H9 (cell line): ENCODE measurements around the gene PDLIM3. TPM values are rescaled to one million over a fixed set of nuclear protein-coding genes. Genes with fewer than 3 reads are reported as not detected.

Experiments
- DNase-seq: peaks from one replicate; pipeline ENCODE4 v3.0.0-alpha.2; 2017
- H2AFZ ChIP-seq: one replicate; pipeline ENCODE4 v1.6.1; 2013; ENCODE audit warnings: mild to moderate bottlenecking, low read length, control low read depth, moderate library complexity
- H2AK5ac ChIP-seq: 2 replicates; pipeline ENCODE4 v1.6.1; 2013; ENCODE audit warnings: low read length, control low read depth, mixed read lengths; ENCODE audit not compliant: insufficient read length
- H2BK120ac ChIP-seq: one replicate; pipeline ENCODE4 v1.6.1; 2013; ENCODE audit warnings: low read depth, mild to moderate bottlenecking, low read length, control low read depth, inconsistent platforms; ENCODE audit not compliant: poor library complexity, severe bottlenecking
- H2BK12ac ChIP-seq: 2 replicates; pipeline ENCODE4 v1.6.1; 2013; ENCODE audit warnings: low read length, control low read depth, mixed read lengths, low read depth; ENCODE audit not compliant: insufficient read length
- H2BK15ac ChIP-seq: 2 replicates; pipeline ENCODE4 v1.6.1; 2013; ENCODE audit warnings: low read depth, low read length, control low read depth
- H2BK20ac ChIP-seq: one replicate; pipeline ENCODE4 v1.6.1; 2013; ENCODE audit warnings: low read depth, mild to moderate bottlenecking, low read length, control low read depth, inconsistent platforms; ENCODE audit not compliant: poor library complexity, severe bottlenecking
- H2BK5ac ChIP-seq: 2 replicates; pipeline ENCODE4 v1.6.1; 2013; ENCODE audit warnings: low read length, control low read depth, mixed read lengths; ENCODE audit not compliant: insufficient read length
- H3K14ac ChIP-seq: 2 replicates; pipeline ENCODE4 v1.6.1; 2013; ENCODE audit warnings: low read length, control low read depth; ENCODE audit not compliant: insufficient read depth
- H3K18ac ChIP-seq: 2 replicates; pipeline ENCODE4 v1.6.1; 2013; ENCODE audit warnings: low read depth, mild to moderate bottlenecking, mixed read lengths, low read length, control low read depth; ENCODE audit not compliant: insufficient read length
- H3K23ac ChIP-seq: 2 replicates; pipeline ENCODE4 v1.6.1; 2013; ENCODE audit warnings: low read length, control low read depth, mixed read lengths, low read depth; ENCODE audit not compliant: insufficient read length
- H3K23me2 ChIP-seq: 2 replicates; pipeline ENCODE4 v1.6.1; 2013; ENCODE audit warnings: low read depth, mild to moderate bottlenecking, mixed read lengths, low read length, control low read depth; ENCODE audit not compliant: insufficient read length, poor library complexity, severe bottlenecking
- H3K27ac ChIP-seq: 2 replicates; pipeline ENCODE4 v1.5.1; 2013; ENCODE audit warnings: low read length, control low read depth, mixed read lengths, low read depth; ENCODE audit not compliant: insufficient read length
- H3K27me3 ChIP-seq: 2 replicates; pipeline ENCODE4 v1.6.1; 2013; ENCODE audit warnings: low read length, control low read depth, inconsistent platforms; ENCODE audit not compliant: insufficient read depth
- H3K4ac ChIP-seq: 2 replicates; pipeline ENCODE4 v1.6.1; 2013; ENCODE audit warnings: low read depth, mild to moderate bottlenecking, control low read depth, inconsistent platforms, low read length, moderate library complexity
- H3K4me1 ChIP-seq: 2 replicates; pipeline ENCODE4 v1.6.1; 2013; ENCODE audit warnings: low read length, control low read depth, inconsistent platforms; ENCODE audit not compliant: insufficient read depth
- H3K4me2 ChIP-seq: 2 replicates; pipeline ENCODE4 v1.6.1; 2013; ENCODE audit warnings: low read length, control low read depth, mixed read lengths; ENCODE audit not compliant: insufficient read length, insufficient read depth
- H3K56ac ChIP-seq: 2 replicates; pipeline ENCODE4 v1.6.1; 2013; ENCODE audit warnings: low read depth, mild to moderate bottlenecking, mixed read lengths, low read length, control low read depth; ENCODE audit not compliant: insufficient read length
- H3K79me1 ChIP-seq: 2 replicates; pipeline ENCODE4 v1.6.1; 2013; ENCODE audit warnings: low read depth, mild to moderate bottlenecking, moderate library complexity, low read length, control low read depth, inconsistent platforms; ENCODE audit not compliant: insufficient read depth, poor library complexity, severe bottlenecking
- H3K79me2 ChIP-seq: 2 replicates; pipeline ENCODE4 v1.6.1; 2013; ENCODE audit warnings: low read length, control low read depth, inconsistent platforms; ENCODE audit not compliant: insufficient read depth
- H3K9ac ChIP-seq: 2 replicates; pipeline ENCODE4 v1.6.1; 2013; ENCODE audit warnings: low read length, control low read depth, mixed read lengths; ENCODE audit not compliant: insufficient read length; ENCODE audit errors: extremely low read depth
- H3K9me3 ChIP-seq: one replicate; pipeline ENCODE4 v1.6.1; 2013; ENCODE audit warnings: low read depth, low read length, inconsistent platforms; ENCODE audit not compliant: control insufficient read depth
- H3T11ph ChIP-seq: one replicate; pipeline ENCODE4 v1.6.1; 2013; ENCODE audit warnings: mild to moderate bottlenecking, low read length, control low read depth, inconsistent platforms
- H4K20me1 ChIP-seq: one replicate; pipeline ENCODE4 v1.6.1; 2013; ENCODE audit not compliant: control insufficient read depth, insufficient read length, insufficient read depth
- H4K5ac ChIP-seq: 2 replicates; pipeline ENCODE4 v1.6.1; 2013; ENCODE audit warnings: low read depth, mild to moderate bottlenecking, mixed read lengths, low read length, control low read depth; ENCODE audit not compliant: insufficient read length
- H4K8ac ChIP-seq: replicated peaks from 2 replicates; pipeline ENCODE4 v1.6.1; 2013; ENCODE audit warnings: low read length, control low read depth, mixed read lengths, low read depth; ENCODE audit not compliant: insufficient read length
- H4K91ac ChIP-seq: 2 replicates; pipeline ENCODE4 v1.6.1; 2013; ENCODE audit warnings: low read depth, mild to moderate bottlenecking, moderate library complexity, mixed read lengths, low read length, control low read depth; ENCODE audit not compliant: insufficient read length
- H3K27ac Mint-ChIP-seq, 3 experiments: 2 replicates in 2 of 3; 3 replicates in 1 of 3; pipeline ENCODE4 v1.8.0; 2020 to 2021; ENCODE audit warnings: mixed read lengths in 3 of 3, mild to moderate bottlenecking in 1 of 3, moderate library complexity in 1 of 3
- H3K27me3 Mint-ChIP-seq: 2 replicates; pipeline ENCODE4 v1.8.0; 2021; ENCODE audit warnings: low read depth, mild to moderate bottlenecking, moderate library complexity, mixed read lengths
- H3K36me3 Mint-ChIP-seq, 3 experiments: 2 replicates in 2 of 3; 3 replicates in 1 of 3; pipeline ENCODE4 v1.8.0; 2020 to 2021; ENCODE audit warnings: low read depth in 3 of 3, mixed read lengths in 3 of 3; ENCODE audit not compliant: insufficient read depth in 1 of 3
- H3K4me1 Mint-ChIP-seq, 2 experiments: 2 replicates each; pipeline ENCODE4 v1.8.0; 2020; ENCODE audit warnings: mixed read lengths in 2 of 2
- H3K4me3 Mint-ChIP-seq, 2 experiments: 2 replicates in 1 of 2; 3 replicates in 1 of 2; pipeline ENCODE4 v1.8.0; 2020 to 2021; ENCODE audit warnings: mild to moderate bottlenecking in 2 of 2, mixed read lengths in 2 of 2, moderate library complexity in 1 of 2
- H3K9me3 Mint-ChIP-seq, 2 experiments: 2 replicates in 1 of 2; 3 replicates in 1 of 2; pipeline ENCODE4 v1.8.0; 2020; ENCODE audit warnings: mild to moderate bottlenecking in 2 of 2, mixed read lengths in 2 of 2, moderate library complexity in 1 of 2
- WGBS: extraction: QIAGEN DNeasy Blood & Tissue Kit; methylation state at CpG from one replicate; pipeline ENCODE4 v1.1.7; 2013; ENCODE audit warnings: missing lambda C conversion rate, low lambda C conversion rate, mixed read lengths; ENCODE audit not compliant: insufficient read length; ENCODE audit errors: extremely low coverage; 5-methylcytosine and 5-hydroxymethylcytosine counted together
- total RNA-seq: library from RNA; stranded (reverse); gene quantifications from 2 replicates; pipeline ENCODE4 v1.2.1, GENCODE V29; 2021
- TF ChIP-seq, protein P1 (sequence below): fragments of 200-600 bp; sonication (generic); conservative IDR thresholded peaks from 3 replicates; pipeline ENCODE4 v1.8.0; 2021; ENCODE audit warnings: antibody characterized with exemption, mild to moderate bottlenecking

PDLIM3 gene
- total RNA-seq, 1 experiment from 2014 or later = 12.0 TPM

DNA sequence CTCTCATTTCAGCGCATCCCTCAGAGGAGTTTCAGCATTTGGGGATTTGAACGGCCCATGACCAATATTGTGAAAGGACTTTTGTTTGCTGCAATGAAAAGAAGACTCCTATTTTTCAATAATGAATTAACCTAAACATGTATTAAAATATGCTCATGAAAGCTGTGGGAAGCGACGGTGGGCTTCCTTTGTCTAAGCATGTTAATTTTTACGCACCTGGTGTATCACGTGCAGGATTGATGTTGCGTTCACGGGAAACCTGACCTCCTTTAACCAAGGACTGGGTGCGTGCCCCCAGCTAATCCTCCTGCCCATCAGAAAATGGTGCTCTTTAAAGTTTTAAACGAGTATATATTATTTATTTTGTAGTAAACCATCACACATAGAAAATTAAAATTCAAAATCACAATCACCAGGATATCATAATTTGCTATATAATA, 63.2 kb downstream of the PDLIM3 start:
- peaks cover 12 to 16% of the 10 kb centered on the region in 2 experiments for H3K4me1 Mint-ChIP-seq
- no peak overlapping the region for H4K91ac ChIP-seq
- no CpG with 5 or more reads among the region's 10 CpGs for WGBS

More for the DNA sequence above, 63.2 kb downstream of the PDLIM3 start:
- H2AK5ac ChIP-seq = no peak overlapping the region
- no peak overlapping the region for H3T11ph ChIP-seq
- H3K79me2 ChIP-seq = no peaks in the 10 kb centered on the region
- H2BK5ac ChIP-seq = no peak overlapping the region
- H3K56ac ChIP-seq = no peak overlapping the region
- H3K9me3 ChIP-seq = no peaks in the 10 kb centered on the region
- Mint-ChIP-seq H3K27ac (no peak overlapping the region), H3K9me3 (no peaks in the 10 kb centered on the region; a peak in 2 of 5 replicates), H3K27me3 (peaks cover 45% of the 10 kb centered on the region), H3K4me3 (peak overlapping the region; percentile 77 to 89), H3K36me3 (no peaks in the 10 kb centered on the region; a peak in 1 of 7 replicates)
- H2AFZ ChIP-seq = no peak overlapping the region
- H3K4me2 ChIP-seq = peak overlapping the region; percentile 88
- H3K23ac ChIP-seq = no peak overlapping the region
- no peak overlapping the region for H3K14ac ChIP-seq
- DNase-seq = no peak
- no peaks in the 10 kb centered on the region for H3K4me1 ChIP-seq
- no peak overlapping the region for H4K8ac ChIP-seq
- H3K79me1 ChIP-seq = no peaks in the 10 kb centered on the region
- H2BK120ac ChIP-seq = no peak overlapping the region
- no peak overlapping the region for H3K18ac ChIP-seq
- no peak overlapping the region for H2BK12ac ChIP-seq
- H2BK15ac ChIP-seq = no peak overlapping the region
- no peak overlapping the region for H2BK20ac ChIP-seq
- no peak overlapping the region for H4K5ac ChIP-seq
- no peak overlapping the region for H3K4ac ChIP-seq
- H3K27ac ChIP-seq = no peak overlapping the region
- peaks cover 12% of the 10 kb centered on the region for H3K23me2 ChIP-seq
- no peaks in the 10 kb centered on the region for H4K20me1 ChIP-seq
- H3K9ac ChIP-seq = no peak overlapping the region
- TF ChIP-seq, protein P1, sequence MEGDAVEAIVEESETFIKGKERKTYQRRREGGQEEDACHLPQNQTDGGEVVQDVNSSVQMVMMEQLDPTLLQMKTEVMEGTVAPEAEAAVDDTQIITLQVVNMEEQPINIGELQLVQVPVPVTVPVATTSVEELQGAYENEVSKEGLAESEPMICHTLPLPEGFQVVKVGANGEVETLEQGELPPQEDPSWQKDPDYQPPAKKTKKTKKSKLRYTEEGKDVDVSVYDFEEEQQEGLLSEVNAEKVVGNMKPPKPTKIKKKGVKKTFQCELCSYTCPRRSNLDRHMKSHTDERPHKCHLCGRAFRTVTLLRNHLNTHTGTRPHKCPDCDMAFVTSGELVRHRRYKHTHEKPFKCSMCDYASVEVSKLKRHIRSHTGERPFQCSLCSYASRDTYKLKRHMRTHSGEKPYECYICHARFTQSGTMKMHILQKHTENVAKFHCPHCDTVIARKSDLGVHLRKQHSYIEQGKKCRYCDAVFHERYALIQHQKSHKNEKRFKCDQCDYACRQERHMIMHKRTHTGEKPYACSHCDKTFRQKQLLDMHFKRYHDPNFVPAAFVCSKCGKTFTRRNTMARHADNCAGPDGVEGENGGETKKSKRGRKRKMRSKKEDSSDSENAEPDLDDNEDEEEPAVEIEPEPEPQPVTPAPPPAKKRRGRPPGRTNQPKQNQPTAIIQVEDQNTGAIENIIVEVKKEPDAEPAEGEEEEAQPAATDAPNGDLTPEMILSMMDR = no peak
- no peaks in the 10 kb centered on the region; the same call in 1 of the 2 replicates for H3K27me3 ChIP-seq
